ENCODE data around the gene CREB5.

CREB5 gene

GRCh38 chr7:28554802-28555471 lies 142.6 kb downstream of the CREB5 start:
- TF ChIP-seq CTCF (conservative IDR thresholded peaks at IDR 0.05; ENCODE audit: low read length) = no peak

GRCh38 chr7:28556025-28556424 lies 143.7 kb downstream of the CREB5 start:
- no peak for TF ChIP-seq CTCF (conservative IDR thresholded peaks at IDR 0.05; ENCODE audit: low read length)
- DNase-seq (ENCODE audit: low read depth) = no peak
- H3K4me3 ChIP-seq (ENCODE audit: low read length) = no peak overlapping the region

More at GRCh38 chr7:28554802-28555471, 142.6 kb downstream of the CREB5 start:
- no peak overlapping the region for H3K4me3 ChIP-seq (ENCODE audit: low read length)
- DNase-seq (ENCODE audit: low read depth) = no peak

- TF ChIP-seq CTCF (conservative IDR thresholded peaks at IDR 0.05; ENCODE audit: low read length) = no peak
- H3K4me3 ChIP-seq (ENCODE audit: low read length) = no peak overlapping the region
- DNase-seq (ENCODE audit: low read depth) = no peak
Observed at GRCh38 chr7:28556671-28557070, 144.4 kb downstream of the CREB5 start.

GRCh38 chr7:28558236-28558635 lies 145.9 kb downstream of the CREB5 start:
- DNase-seq (ENCODE audit: low read depth) = no peak
- no peak for TF ChIP-seq CTCF (conservative IDR thresholded peaks at IDR 0.05; ENCODE audit: low read length)

GRCh38 chr7:28560767-28561166 lies 148.4 kb downstream of the CREB5 start:
- H3K4me3 ChIP-seq (ENCODE audit: low read length) = no peak overlapping the region
- no peak for DNase-seq (ENCODE audit: low read depth)
- no peak for TF ChIP-seq CTCF (conservative IDR thresholded peaks at IDR 0.05; ENCODE audit: low read length)

More at GRCh38 chr7:28558236-28558635, 145.9 kb downstream of the CREB5 start:
- H3K4me3 ChIP-seq (ENCODE audit: low read length) = no peak overlapping the region

GRCh38 chr7:28564033-28564432 lies 151.7 kb downstream of the CREB5 start:
- no peak for DNase-seq (ENCODE audit: low read depth)
- no peak for TF ChIP-seq CTCF (conservative IDR thresholded peaks at IDR 0.05; ENCODE audit: low read length)
- H3K4me3 ChIP-seq (ENCODE audit: low read length) = no peak overlapping the region

GRCh38 chr7:28564755-28565374 lies 152.5 kb downstream of the CREB5 start:
- DNase-seq (ENCODE audit: low read depth) = peak; percentile 5
- no peak overlapping the region for H3K4me3 ChIP-seq (ENCODE audit: low read length)
- TF ChIP-seq CTCF (conservative IDR thresholded peaks at IDR 0.05; ENCODE audit: low read length) = no peak
